ENCODE measurements around the gene FASTK.
A peak's percentile ranks its signal among the peaks of the same experiment; 100 is the strongest.

The FASTK gene, protein sequence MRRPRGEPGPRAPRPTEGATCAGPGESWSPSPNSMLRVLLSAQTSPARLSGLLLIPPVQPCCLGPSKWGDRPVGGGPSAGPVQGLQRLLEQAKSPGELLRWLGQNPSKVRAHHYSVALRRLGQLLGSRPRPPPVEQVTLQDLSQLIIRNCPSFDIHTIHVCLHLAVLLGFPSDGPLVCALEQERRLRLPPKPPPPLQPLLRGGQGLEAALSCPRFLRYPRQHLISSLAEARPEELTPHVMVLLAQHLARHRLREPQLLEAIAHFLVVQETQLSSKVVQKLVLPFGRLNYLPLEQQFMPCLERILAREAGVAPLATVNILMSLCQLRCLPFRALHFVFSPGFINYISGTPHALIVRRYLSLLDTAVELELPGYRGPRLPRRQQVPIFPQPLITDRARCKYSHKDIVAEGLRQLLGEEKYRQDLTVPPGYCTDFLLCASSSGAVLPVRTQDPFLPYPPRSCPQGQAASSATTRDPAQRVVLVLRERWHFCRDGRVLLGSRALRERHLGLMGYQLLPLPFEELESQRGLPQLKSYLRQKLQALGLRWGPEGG

DNA sequence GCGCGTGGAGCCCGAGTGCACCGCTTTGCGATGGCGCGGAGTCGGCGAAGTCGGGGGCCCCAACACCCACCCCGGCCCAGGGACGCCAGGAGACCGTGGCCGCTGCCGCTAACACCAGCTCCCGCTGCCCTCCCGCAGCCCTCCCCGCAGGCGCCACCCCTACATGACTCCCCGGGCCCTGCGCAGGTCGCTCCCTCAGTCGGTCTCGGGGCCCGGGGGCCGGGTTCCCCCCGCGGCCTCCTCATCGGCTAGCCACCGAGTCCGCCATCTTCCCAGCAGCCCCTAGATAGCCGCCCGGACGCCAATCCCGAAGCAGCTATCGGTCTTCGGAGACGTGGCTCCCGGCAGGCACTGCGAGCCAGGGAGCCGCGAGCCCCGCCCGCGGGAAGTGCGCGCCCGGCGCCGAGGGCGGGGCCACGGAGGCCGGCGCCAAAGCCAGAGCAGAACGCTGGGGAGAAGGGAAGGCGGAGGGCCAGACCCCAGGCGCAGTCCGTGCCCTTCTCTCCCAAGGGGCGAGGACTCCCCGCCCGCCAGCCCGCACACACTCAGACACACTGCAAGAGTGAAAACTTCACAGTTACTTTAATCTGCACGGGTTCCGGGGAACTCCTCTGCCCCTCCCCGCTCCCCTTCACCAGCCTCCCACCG, at the start of gene FASTK:
TSS of gene FASTK (minus strand) at position 288 of the 648 bp plus-strand sequence. CDS start at position 245, 43 bp downstream.
- peak within 1 kb of the TSS; percentile 83 for H3K4me3 ChIP-seq (ENCODE audit: insufficient read depth, low read length, poor library complexity, severe bottlenecking)
- H3K79me2 ChIP-seq (ENCODE audit: insufficient read depth, low read length), result peaks cover 29% of the 10 kb centered on the region
- H3F3A ChIP-seq (ENCODE audit: insufficient read depth), result peaks cover 14% of the 10 kb centered on the region; the same call in 1 of the 2 replicates
- H4K20me1 ChIP-seq (ENCODE audit: low read depth, low read length), result no peaks in the 10 kb centered on the region
- H3K27ac ChIP-seq (ENCODE audit: low read depth, low read length), result peak within 1 kb of the TSS; percentile 62
- H3K9me3 ChIP-seq (ENCODE audit: insufficient read depth, low read length), result no peaks in the 10 kb centered on the region
- peak within 1 kb of the TSS; percentile 82 for H3K9ac ChIP-seq (ENCODE audit: low read length)
- H3K4me2 ChIP-seq (ENCODE audit: low read depth, low read length, poor library complexity, severe bottlenecking), result peak within 1 kb of the TSS; percentile 69
- no peaks in the 10 kb centered on the region for H3K27me3 ChIP-seq (ENCODE audit: low read length)
- TF ChIP-seq EZH2phosphoT487 (conservative IDR thresholded peaks at IDR 0.05; ENCODE audit: low read length), result no peak
- TF ChIP-seq, protein P1, sequence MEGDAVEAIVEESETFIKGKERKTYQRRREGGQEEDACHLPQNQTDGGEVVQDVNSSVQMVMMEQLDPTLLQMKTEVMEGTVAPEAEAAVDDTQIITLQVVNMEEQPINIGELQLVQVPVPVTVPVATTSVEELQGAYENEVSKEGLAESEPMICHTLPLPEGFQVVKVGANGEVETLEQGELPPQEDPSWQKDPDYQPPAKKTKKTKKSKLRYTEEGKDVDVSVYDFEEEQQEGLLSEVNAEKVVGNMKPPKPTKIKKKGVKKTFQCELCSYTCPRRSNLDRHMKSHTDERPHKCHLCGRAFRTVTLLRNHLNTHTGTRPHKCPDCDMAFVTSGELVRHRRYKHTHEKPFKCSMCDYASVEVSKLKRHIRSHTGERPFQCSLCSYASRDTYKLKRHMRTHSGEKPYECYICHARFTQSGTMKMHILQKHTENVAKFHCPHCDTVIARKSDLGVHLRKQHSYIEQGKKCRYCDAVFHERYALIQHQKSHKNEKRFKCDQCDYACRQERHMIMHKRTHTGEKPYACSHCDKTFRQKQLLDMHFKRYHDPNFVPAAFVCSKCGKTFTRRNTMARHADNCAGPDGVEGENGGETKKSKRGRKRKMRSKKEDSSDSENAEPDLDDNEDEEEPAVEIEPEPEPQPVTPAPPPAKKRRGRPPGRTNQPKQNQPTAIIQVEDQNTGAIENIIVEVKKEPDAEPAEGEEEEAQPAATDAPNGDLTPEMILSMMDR (IDR thresholded peaks at IDR 0.05; ENCODE audit: insufficient read depth, low read length, poor library complexity, severe bottlenecking), result no peak
- H3K36me3 ChIP-seq (ENCODE audit: low read length), result no peaks in the 10 kb centered on the region
- no peaks in the 10 kb centered on the region for H3K9me2 ChIP-seq (replicated peaks; ENCODE audit: insufficient read depth, low read length)
- peak within 1 kb of the TSS; percentile 42 for H2AFZ ChIP-seq (ENCODE audit: low read depth, low read length, severe bottlenecking)

DNA sequence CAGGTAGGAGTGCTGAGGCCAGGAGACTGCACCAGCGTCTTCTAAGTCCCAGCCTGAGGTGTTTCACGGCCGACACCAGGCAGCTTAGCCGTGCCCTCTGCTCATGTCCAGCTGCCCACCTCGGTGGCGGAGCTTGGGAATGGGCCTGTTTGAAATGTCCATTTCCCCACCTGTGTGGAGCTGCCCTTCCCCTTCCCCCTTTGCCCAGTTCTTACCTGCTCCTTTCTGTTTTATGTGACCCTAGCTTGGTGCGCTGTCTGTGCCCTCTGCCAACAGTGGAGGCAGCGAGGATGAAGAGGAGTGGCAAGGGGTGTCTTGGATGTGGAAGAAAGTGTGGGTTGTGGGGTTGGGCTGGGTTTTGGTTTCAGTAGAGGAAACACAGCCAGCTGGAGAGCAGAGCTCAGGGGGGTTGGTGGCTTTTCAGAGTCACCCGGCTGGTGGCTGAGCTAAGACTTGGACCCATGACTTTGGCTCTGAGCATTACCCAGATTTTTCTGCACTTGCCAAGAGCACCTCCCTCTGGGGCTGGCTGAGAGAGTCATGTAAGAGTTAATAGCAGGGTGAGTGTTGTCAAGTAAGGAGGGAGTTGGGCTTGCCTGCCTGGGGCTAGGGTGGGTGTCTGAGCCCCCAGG, 49.5 kb upstream of the FASTK start:
- Histone ChIP-seq H4K20me1 (ENCODE audit: low read depth, low read length) (no peaks in the 10 kb centered on the region), H2AFZ (ENCODE audit: low read depth, low read length, severe bottlenecking) (no peak overlapping the region), H3K9ac (ENCODE audit: low read length) (no peak overlapping the region), H3K4me2 (ENCODE audit: low read depth, low read length, poor library complexity, severe bottlenecking) (no peak overlapping the region), H3K79me2 (ENCODE audit: insufficient read depth, low read length) (no peaks in the 10 kb centered on the region), H3K9me2 (replicated peaks; ENCODE audit: insufficient read depth, low read length) (no peaks in the 10 kb centered on the region), H3K9me3 (ENCODE audit: insufficient read depth, low read length) (no peaks in the 10 kb centered on the region), H3F3A (ENCODE audit: insufficient read depth) (no peaks in the 10 kb centered on the region), H3K27ac (ENCODE audit: low read depth, low read length) (no peak overlapping the region), H3K36me3 (ENCODE audit: low read length) (no peaks in the 10 kb centered on the region), H3K4me3 (ENCODE audit: insufficient read depth, low read length, poor library complexity, severe bottlenecking) (no peak overlapping the region), H3K27me3 (ENCODE audit: low read length) (no peaks in the 10 kb centered on the region)
- TF ChIP-seq, protein P1 (IDR thresholded peaks at IDR 0.05; ENCODE audit: insufficient read depth, low read length, poor library complexity, severe bottlenecking), result no peak
- TF ChIP-seq EZH2phosphoT487 (conservative IDR thresholded peaks at IDR 0.05; ENCODE audit: low read length), result no peak

DNA sequence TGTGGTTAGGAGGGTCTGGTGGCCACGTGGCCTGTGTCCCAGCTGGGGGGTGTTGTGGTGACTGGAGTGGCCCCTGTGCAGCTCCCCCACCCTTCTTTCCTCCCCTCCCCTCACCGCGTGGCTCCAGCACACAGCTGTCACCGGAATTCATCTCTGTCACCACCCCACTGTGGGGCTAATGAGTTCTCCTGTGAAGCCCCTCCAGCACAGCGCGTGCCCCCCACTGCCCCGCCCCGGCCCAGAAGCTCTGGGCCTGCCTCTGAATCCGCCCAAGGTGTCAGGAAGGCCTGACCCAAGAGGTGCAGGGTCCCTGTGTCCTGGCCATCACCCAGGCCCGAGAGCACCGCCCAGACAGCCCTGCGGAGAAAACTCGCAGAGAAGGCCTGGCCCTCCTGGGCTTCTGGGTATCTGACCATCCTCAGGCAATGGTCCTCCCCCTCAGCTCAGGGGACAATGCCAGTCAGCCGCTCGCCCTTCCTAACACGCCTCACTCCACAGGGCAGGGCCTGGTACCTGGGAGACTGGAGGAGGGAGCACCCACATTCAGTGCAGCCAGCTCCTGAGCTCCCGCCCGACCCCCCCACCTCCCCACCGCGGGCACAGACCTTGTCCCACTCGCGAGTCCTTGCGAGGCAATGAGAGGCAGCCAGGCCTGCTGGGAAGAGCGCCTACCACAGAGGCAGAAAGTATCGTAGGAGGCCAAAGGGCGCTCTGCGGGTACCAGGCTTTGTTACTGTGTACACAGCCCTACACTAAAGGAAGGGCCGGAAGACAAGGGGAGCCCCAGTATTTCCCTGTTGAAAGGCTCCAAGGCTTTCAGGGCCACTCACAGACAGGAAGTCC, 48.7 kb upstream of the FASTK start:
- H4K20me1 ChIP-seq (ENCODE audit: low read depth, low read length), result no peaks in the 10 kb centered on the region
- no peak for TF ChIP-seq EZH2phosphoT487 (conservative IDR thresholded peaks at IDR 0.05; ENCODE audit: low read length)
- TF ChIP-seq, protein P1 (IDR thresholded peaks at IDR 0.05; ENCODE audit: insufficient read depth, low read length, poor library complexity, severe bottlenecking), result no peak
- no peaks in the 10 kb centered on the region for H3K36me3 ChIP-seq (ENCODE audit: low read length)

More for the DNA sequence above, 48.7 kb upstream of the FASTK start:
- H3K9me2 ChIP-seq (replicated peaks; ENCODE audit: insufficient read depth, low read length), result no peaks in the 10 kb centered on the region
- H3K27me3 ChIP-seq (ENCODE audit: low read length), result no peaks in the 10 kb centered on the region
- H3K9me3 ChIP-seq (ENCODE audit: insufficient read depth, low read length), result no peaks in the 10 kb centered on the region
- H3K4me3 ChIP-seq (ENCODE audit: insufficient read depth, low read length, poor library complexity, severe bottlenecking), result no peak overlapping the region
- no peaks in the 10 kb centered on the region for H3F3A ChIP-seq (ENCODE audit: insufficient read depth)
- no peaks in the 10 kb centered on the region for H3K79me2 ChIP-seq (ENCODE audit: insufficient read depth, low read length)
- H3K27ac ChIP-seq (ENCODE audit: low read depth, low read length), result no peak overlapping the region
- H3K9ac ChIP-seq (ENCODE audit: low read length), result no peak overlapping the region
- no peak overlapping the region for H2AFZ ChIP-seq (ENCODE audit: low read depth, low read length, severe bottlenecking)
- H3K4me2 ChIP-seq (ENCODE audit: low read depth, low read length, poor library complexity, severe bottlenecking), result no peak overlapping the region

Measured in SU-DHL-6 (cell line).